PC-3 (cell line): Measurements from ENCODE around the gene IZUMO4. TPM values are rescaled to one million over a fixed set of nuclear protein-coding genes. Genes with fewer than 3 reads are reported as not detected.
"Not testable (repeated sequence)": the region's sequence is repeated elsewhere in the genome, so short reads cannot be mapped to it uniquely, and the experiment has no call there.

ENCODE experiments used
- ATAC-seq: fragments of 200-7000 bp; cut with Tn5 transposase; 2 replicates; pipeline ENCODE4 v1.9.1; 2020; ENCODE audit warnings: mild to moderate bottlenecking, moderate library complexity
- BruUV-seq: library from RNA; stranded (reverse); fragments of 400-500 nt; replicated peaks from 2 replicates; lab custom pipeline; 2021; lab: Mats Ljungman, UMichigan
- CTCF ChIA-PET: fragments of 300-600 bp; sonication (Branson Sonifier 250); formaldehyde crosslinking; loops from one replicate; lab custom pipeline; 2022; ENCODE audit warnings: antibody characterized with exemption; lab: Charles Lee
- POLR2A ChIA-PET: fragments of 300-600 bp; sonication (Branson Sonifier 250); formaldehyde crosslinking; loops from one replicate; lab custom pipeline; 2022; ENCODE audit warnings: antibody characterized with exemption; ENCODE audit not compliant: unreplicated experiment; lab: Charles Lee
- DNase-seq: peaks from one replicate; pipeline ENCODE4 v3.0.0-alpha.2; 2015
- H2AFZ ChIP-seq: fragments of 300-600 bp; sonication (generic); 2 replicates; pipeline ENCODE4 v1.6.0; 2016; ENCODE audit warnings: antibody characterized with exemption, low read length
- H3F3A ChIP-seq: fragments of 300-600 bp; sonication (generic); one replicate; pipeline ENCODE4 v1.6.0; 2017; ENCODE audit warnings: antibody characterized with exemption, low read length, control low read depth, mild to moderate bottlenecking; ENCODE audit not compliant: unreplicated experiment
- H3K27ac ChIP-seq: fragments of 300-600 bp; sonication (generic); 2 replicates; pipeline ENCODE4 v1.5.1; 2016; ENCODE audit warnings: mild to moderate bottlenecking, low read length
- H3K27me3 ChIP-seq: fragments of 300-600 bp; sonication (generic); 2 replicates; pipeline ENCODE4 v1.6.1; 2016; ENCODE audit warnings: low read length, mixed read lengths
- H3K36me3 ChIP-seq: fragments of 300-600 bp; sonication (generic); 2 replicates; pipeline ENCODE4 v1.6.1; 2016; ENCODE audit warnings: low read depth, mixed run types, low read length, mixed read lengths
- H3K4me1 ChIP-seq: fragments of 300-600 bp; sonication (generic); 2 replicates; pipeline ENCODE4 v1.5.1; 2016; ENCODE audit warnings: low read length; ENCODE audit not compliant: insufficient read depth
- H3K4me2 ChIP-seq: fragments of 300-600 bp; sonication (generic); 2 replicates; pipeline ENCODE4 v1.6.0; 2016; ENCODE audit warnings: low read length
- H3K4me3 ChIP-seq: fragments of 300-600 bp; sonication (generic); 2 replicates; pipeline ENCODE4 v1.5.1; 2016; ENCODE audit warnings: mild to moderate bottlenecking, low read length, mixed read lengths
- H3K79me2 ChIP-seq: fragments of 300-600 bp; sonication (generic); 2 replicates; pipeline ENCODE4 v1.6.1; 2017; ENCODE audit warnings: low read length, mixed read lengths
- H3K9ac ChIP-seq: fragments of 300-600 bp; sonication (generic); 2 replicates; pipeline ENCODE4 v1.6.0; 2016; ENCODE audit warnings: mild to moderate bottlenecking, low read length
- H3K9me2 ChIP-seq: fragments of 300-600 bp; sonication (generic); replicated peaks from 2 replicates; pipeline ENCODE4 v1.6.1; 2016; ENCODE audit warnings: mixed run types, low read length, mixed read lengths
- H3K9me3 ChIP-seq: fragments of 300-600 bp; sonication (generic); 2 replicates; pipeline ENCODE4 v1.6.1; 2016; ENCODE audit warnings: low read length, mixed read lengths
- H4K20me1 ChIP-seq: fragments of 300-600 bp; sonication (generic); 2 replicates; pipeline ENCODE4 v1.6.1; 2016; ENCODE audit warnings: low read length, mixed read lengths
- EZH2 ChIP-seq: fragments of 300-600 bp; sonication (generic); IDR thresholded peaks from one replicate; pipeline ENCODE4 v1.6.1; 2017; ENCODE audit warnings: antibody characterized with exemption, mild to moderate bottlenecking, low read length; ENCODE audit not compliant: unreplicated experiment
- EZH2phosphoT487 ChIP-seq: fragments of 300-600 bp; sonication (generic); IDR thresholded peaks from 2 replicates; pipeline ENCODE4 v1.6.1; 2018; ENCODE audit warnings: mild to moderate bottlenecking, antibody characterized with exemption, low read length, borderline replicate concordance
- intact Hi-C: fragments of 100-400 bp; cut with micrococcal nuclease; formaldehyde crosslinking; loops from 2 replicates; pipeline ENCODE4 v1.9.0; 2023
- total RNA-seq: library from RNA; depleted of rRNA; stranded (reverse); fragments of >200 nt; gene quantifications from 2 replicates; pipeline ENCODE4 v1.2.3, GENCODE V29; 2014
- TF ChIP-seq, protein P1 (sequence below): fragments of 300-600 bp; sonication (generic); conservative IDR thresholded peaks from 2 replicates; pipeline ENCODE4 v1.5.1; 2017; ENCODE audit warnings: antibody characterized with exemption, low read depth, mild to moderate bottlenecking, low read length

The IZUMO4 gene
- total RNA-seq, 1 experiment from 2014 or later = 3.6 TPM

DNA sequence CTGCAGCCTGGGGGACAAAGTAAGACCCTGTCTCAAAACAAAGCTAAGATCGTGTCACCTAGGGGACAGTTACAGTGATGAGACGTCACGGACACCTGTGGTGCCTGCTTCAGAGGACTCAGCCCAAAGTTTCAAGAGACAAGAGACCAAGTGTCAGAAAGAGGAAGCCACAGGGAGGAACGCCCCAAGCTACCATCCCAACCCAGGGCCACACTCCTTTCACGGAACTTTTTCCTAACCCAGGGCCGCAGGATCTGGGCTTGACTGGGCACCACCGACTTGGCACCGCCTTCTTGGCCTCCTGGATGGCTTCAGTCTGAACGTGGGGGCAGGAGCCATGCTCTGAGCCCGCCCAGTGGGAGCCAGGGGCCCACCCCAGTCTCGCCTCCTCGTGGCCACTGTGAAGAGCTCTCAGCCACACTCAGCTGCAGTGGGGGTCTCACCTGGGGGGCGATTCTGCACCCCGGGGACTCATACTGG, 9.1 kb upstream of the IZUMO4 start:
- Histone ChIP-seq H3K9ac (no peak overlapping the region), H3K9me3 (no peaks in the 10 kb centered on the region), H3F3A (no peaks in the 10 kb centered on the region), H3K9me2 (no peaks in the 10 kb centered on the region), H3K4me1 (peaks cover 31% of the 10 kb centered on the region), H3K27me3 (no peaks in the 10 kb centered on the region), H3K79me2 (peaks cover 12% of the 10 kb centered on the region), H3K27ac (no peak overlapping the region), H3K4me3 (no peak overlapping the region), H3K4me2 (no peak overlapping the region), H3K36me3 (no peaks in the 10 kb centered on the region), H2AFZ (no peak overlapping the region), H4K20me1 (no peaks in the 10 kb centered on the region)
- BruUV-seq = no TSS peak
- ATAC-seq (no peak), DNase-seq (no peak)
- ChIA-PET CTCF (no interaction called here), POLR2A (interaction anchor here (0.7 kb wide), 1 partner anchor 182 kb away, joined by 4 read pairs; no protein-coding TSS in a partner anchor)
- intact Hi-C loops = no loop called here
- TF ChIP-seq EZH2phosphoT487 = no peak
- no peak for TF ChIP-seq EZH2
- TF ChIP-seq, protein P1, sequence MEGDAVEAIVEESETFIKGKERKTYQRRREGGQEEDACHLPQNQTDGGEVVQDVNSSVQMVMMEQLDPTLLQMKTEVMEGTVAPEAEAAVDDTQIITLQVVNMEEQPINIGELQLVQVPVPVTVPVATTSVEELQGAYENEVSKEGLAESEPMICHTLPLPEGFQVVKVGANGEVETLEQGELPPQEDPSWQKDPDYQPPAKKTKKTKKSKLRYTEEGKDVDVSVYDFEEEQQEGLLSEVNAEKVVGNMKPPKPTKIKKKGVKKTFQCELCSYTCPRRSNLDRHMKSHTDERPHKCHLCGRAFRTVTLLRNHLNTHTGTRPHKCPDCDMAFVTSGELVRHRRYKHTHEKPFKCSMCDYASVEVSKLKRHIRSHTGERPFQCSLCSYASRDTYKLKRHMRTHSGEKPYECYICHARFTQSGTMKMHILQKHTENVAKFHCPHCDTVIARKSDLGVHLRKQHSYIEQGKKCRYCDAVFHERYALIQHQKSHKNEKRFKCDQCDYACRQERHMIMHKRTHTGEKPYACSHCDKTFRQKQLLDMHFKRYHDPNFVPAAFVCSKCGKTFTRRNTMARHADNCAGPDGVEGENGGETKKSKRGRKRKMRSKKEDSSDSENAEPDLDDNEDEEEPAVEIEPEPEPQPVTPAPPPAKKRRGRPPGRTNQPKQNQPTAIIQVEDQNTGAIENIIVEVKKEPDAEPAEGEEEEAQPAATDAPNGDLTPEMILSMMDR = no peak

DNA sequence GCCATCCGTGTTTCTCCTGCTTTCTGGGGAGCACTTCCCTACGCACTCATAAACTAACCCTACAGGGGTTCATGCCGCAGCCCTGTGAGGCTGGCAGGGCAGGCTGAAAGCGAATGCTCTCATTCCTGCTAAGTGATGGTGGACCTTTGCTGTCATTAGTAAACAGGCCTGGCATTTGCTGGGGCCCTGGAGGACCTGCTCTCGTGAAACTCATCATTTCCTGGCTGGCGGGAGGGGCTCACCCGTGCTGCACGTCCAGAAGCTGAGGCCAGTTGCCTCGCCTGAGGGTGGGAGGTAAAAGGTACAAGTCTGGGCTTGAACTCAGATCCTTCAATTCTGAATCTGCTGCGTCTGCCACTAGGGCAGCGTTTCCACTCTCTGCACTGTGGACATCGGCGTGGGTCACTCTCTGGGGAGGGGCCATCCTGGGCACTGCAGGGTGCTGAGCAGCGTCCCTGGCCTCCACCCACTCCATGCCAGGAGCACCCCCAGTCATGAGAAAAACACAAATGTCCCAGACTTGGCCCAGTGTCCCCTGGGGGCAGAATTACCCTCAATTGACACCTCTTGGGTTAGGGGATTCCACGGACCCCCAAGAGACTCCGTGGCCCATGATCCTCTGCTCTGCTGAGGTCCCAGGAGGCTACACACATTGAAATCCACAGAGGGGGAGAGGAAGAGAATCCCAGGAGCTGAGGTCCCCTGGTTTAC, 7.6 kb upstream of the IZUMO4 start:
- H3F3A ChIP-seq = no peaks in the 10 kb centered on the region
- H3K4me3 ChIP-seq = peak overlapping the region; percentile 26; the same call in 1 of the 2 replicates
- H3K27ac ChIP-seq = peak overlapping the region; percentile 84
- intact Hi-C loops = no loop called here
- POLR2A ChIA-PET = no interaction called here
- peak; percentile 51 for ATAC-seq
- H3K4me1 ChIP-seq = peaks cover 31% of the 10 kb centered on the region
- TF ChIP-seq, protein P1 = no peak
- TF ChIP-seq EZH2phosphoT487 = no peak
- TF ChIP-seq EZH2 = no peak
- DNase-seq = peak; percentile 58
- H4K20me1 ChIP-seq = no peaks in the 10 kb centered on the region
- no peaks in the 10 kb centered on the region for H3K9me2 ChIP-seq
- no peak overlapping the region for H2AFZ ChIP-seq
- H3K9me3 ChIP-seq = no peaks in the 10 kb centered on the region
- BruUV-seq = no TSS peak
- H3K79me2 ChIP-seq = peaks cover 24% of the 10 kb centered on the region
- no peaks in the 10 kb centered on the region for H3K36me3 ChIP-seq
- H3K4me2 ChIP-seq = peak overlapping the region; percentile 85
- H3K9ac ChIP-seq = peak overlapping the region; percentile 48
- no peaks in the 10 kb centered on the region for H3K27me3 ChIP-seq
- CTCF ChIA-PET = no interaction called here

GRCh38 chr19:2089727-2090053, 7.0 kb upstream of the IZUMO4 start:
- H3K9me3 ChIP-seq = no peaks in the 10 kb centered on the region
- peaks cover 31% of the 10 kb centered on the region for H3K4me1 ChIP-seq
- POLR2A ChIA-PET = no interaction called here
- peak overlapping the region; percentile 33; the same call in 1 of the 2 replicates for H2AFZ ChIP-seq
- H3F3A ChIP-seq = no peaks in the 10 kb centered on the region
- H3K36me3 ChIP-seq = no peaks in the 10 kb centered on the region
- CTCF ChIA-PET = no interaction called here
- H3K4me3 ChIP-seq = peak overlapping the region; percentile 26; the same call in 1 of the 2 replicates
- peak overlapping the region; percentile 48 for H3K9ac ChIP-seq
- ATAC-seq (peak; percentile 7), DNase-seq (no peak)
- peak overlapping the region; percentile 84 for H3K27ac ChIP-seq
- BruUV-seq = no TSS peak
- no peaks in the 10 kb centered on the region for H3K27me3 ChIP-seq
- H3K9me2 ChIP-seq = no peaks in the 10 kb centered on the region
- H3K4me2 ChIP-seq = peak overlapping the region; percentile 85
- H4K20me1 ChIP-seq = no peaks in the 10 kb centered on the region
- intact Hi-C loops = no loop called here
- no peak for TF ChIP-seq EZH2
- no peak for TF ChIP-seq EZH2phosphoT487
- TF ChIP-seq, protein P1 = no peak
- peaks cover 30% of the 10 kb centered on the region for H3K79me2 ChIP-seq

GRCh38 chr19:2091926-2092525, 4.7 kb upstream of the IZUMO4 start:
- CTCF ChIA-PET, H3K9ac ChIP-seq: not testable (repeated sequence)
- peaks cover 29% of the 10 kb centered on the region for H3K4me1 ChIP-seq

More at GRCh38 chr19:2091926-2092525, 4.7 kb upstream of the IZUMO4 start:
- BruUV-seq, H3K9me2 ChIP-seq, intact Hi-C loops, H3F3A ChIP-seq, H3K27ac ChIP-seq, DNase-seq, H3K27me3 ChIP-seq, H3K36me3 ChIP-seq, H3K4me3 ChIP-seq, H3K9me3 ChIP-seq, ATAC-seq, H4K20me1 ChIP-seq, POLR2A ChIA-PET, H3K4me2 ChIP-seq, H2AFZ ChIP-seq: not testable (repeated sequence)
- H3K79me2 ChIP-seq = peaks cover 40% of the 10 kb centered on the region
